H1 (cell line): ENCODE measurements around the gene ZNF837. TPM values are rescaled to one million over a fixed set of nuclear protein-coding genes. Genes with fewer than 3 reads are reported as not detected.

Experiments used
- CTCF ChIA-PET: fragments of 300-600 bp; sonication (Branson Sonifier 250); formaldehyde crosslinking; loops from one replicate; lab custom pipeline; 2021; ENCODE audit not compliant: partially characterized antibody; lab: Charles Lee
- POLR2A ChIA-PET: fragments of 300-600 bp; sonication (Branson Sonifier 250); formaldehyde crosslinking; loops from one replicate; lab custom pipeline; 2021; ENCODE audit warnings: inconsistent platforms; ENCODE audit not compliant: partially characterized antibody; lab: Charles Lee
- DNase-seq, 2 experiments: peaks; one replicate each; pipeline versions ENCODE4 v3.0.0 to v3.0.0-alpha.2; 2010 to 2022; ENCODE audit warnings: low spot score in 2 of 2, low read depth in 1 of 2, mixed read lengths in 1 of 2
- FAIRE-seq: peaks from 2 replicates; lab custom pipeline; 2011; peaks lifted over from hg19 to GRCh38; lab: Jason Lieb, UNC
- H2AFZ ChIP-seq: 2 replicates; pipeline ENCODE4 v1.8.1; 2012; ENCODE audit warnings: low read length, inconsistent platforms
- H2AK5ac ChIP-seq: 2 replicates; pipeline ENCODE4 v1.6.1; 2013; ENCODE audit warnings: low read depth, low read length
- H2BK120ac ChIP-seq: replicated peaks from 2 replicates; pipeline ENCODE3; 2013; ENCODE audit warnings: low read depth, low read length, inconsistent platforms
- H2BK12ac ChIP-seq: 2 replicates; pipeline ENCODE4 v1.6.1; 2013; ENCODE audit warnings: low read depth, low read length
- H2BK15ac ChIP-seq: 2 replicates; pipeline ENCODE4 v1.6.1; 2013; ENCODE audit warnings: low read length
- H2BK20ac ChIP-seq: 2 replicates; pipeline ENCODE4 v1.6.1; 2013; ENCODE audit warnings: low read length
- H2BK5ac ChIP-seq: 2 replicates; pipeline ENCODE4 v1.6.1; 2013; ENCODE audit warnings: low read depth, low read length
- H3K14ac ChIP-seq: 2 replicates; pipeline ENCODE4 v1.6.1; 2013; ENCODE audit warnings: inconsistent platforms; ENCODE audit not compliant: insufficient read length
- H3K18ac ChIP-seq: 2 replicates; pipeline ENCODE4 v1.6.1; 2013; ENCODE audit warnings: low read length; ENCODE audit errors: extremely low read depth
- H3K23ac ChIP-seq: 2 replicates; pipeline ENCODE4 v1.6.1; 2013; ENCODE audit warnings: inconsistent platforms; ENCODE audit not compliant: insufficient read length
- H3K23me2 ChIP-seq: 2 replicates; pipeline ENCODE4 v1.6.1; 2013; ENCODE audit warnings: low read depth, low read length
- H3K27ac ChIP-seq: 2 replicates; pipeline ENCODE4 v1.6.1; 2011; ENCODE audit warnings: low read depth, low read length, inconsistent platforms
- H3K27me3 ChIP-seq, 4 experiments: replicated peaks in 1 of 4; 1 replicate in 1 of 4; 2 replicates in 3 of 4; pipeline versions ENCODE4 v1.6.1 to v1.8.1; 2011 to 2013; ENCODE audit warnings: low read length in 3 of 4, mild to moderate bottlenecking in 3 of 4, inconsistent platforms in 2 of 4, mixed read lengths in 2 of 4, moderate library complexity in 1 of 4; ENCODE audit not compliant: control insufficient read depth in 3 of 4, insufficient read depth in 3 of 4; ENCODE audit errors: extremely low read depth in 1 of 4
- H3K36me3 ChIP-seq, 4 experiments: 2 replicates each; pipeline versions ENCODE4 v1.6.1 to v1.8.1; 2011 to 2013; ENCODE audit warnings: mild to moderate bottlenecking in 4 of 4, low read length in 3 of 4, moderate library complexity in 2 of 4, control low read depth in 1 of 4, inconsistent platforms in 1 of 4; ENCODE audit not compliant: insufficient read depth in 4 of 4, control insufficient read depth in 2 of 4
- H3K4ac ChIP-seq: replicated peaks from 2 replicates; pipeline ENCODE3; 2013; ENCODE audit warnings: low read length, low read depth, mixed read lengths, inconsistent platforms; ENCODE audit not compliant: insufficient read length
- H3K4me1 ChIP-seq, 4 experiments: replicated peaks in 1 of 4; 1 replicate in 1 of 4; 2 replicates in 3 of 4; pipeline versions ENCODE4 v1.6.1 to v1.8.1; 2011 to 2013; ENCODE audit warnings: low read length in 3 of 4, inconsistent platforms in 2 of 4, mixed read lengths in 1 of 4; ENCODE audit not compliant: insufficient read depth in 4 of 4, control insufficient read depth in 3 of 4
- H3K4me2 ChIP-seq, 2 experiments: 2 replicates each; pipeline versions ENCODE4 v1.6.1 to v1.8.1; 2011 to 2013; ENCODE audit warnings: low read depth in 2 of 2, low read length in 2 of 2, control low read depth in 1 of 2, inconsistent platforms in 1 of 2, mild to moderate bottlenecking in 1 of 2; ENCODE audit not compliant: insufficient read depth in 1 of 2
- H3K4me3 ChIP-seq, 4 experiments: fragments of 200-600, 300-600 bp in 1 of 4; sonication (generic), shearing (Covaris generic), sonication (Bioruptor Twin) in 1 of 4; 2 replicates each; pipeline versions ENCODE4 v1.5.1 to v1.8.1; 2011 to 2016; ENCODE audit warnings: low read length in 4 of 4, low read depth in 3 of 4, control low read depth in 2 of 4, inconsistent platforms in 2 of 4, mild to moderate bottlenecking in 2 of 4, mixed read lengths in 1 of 4, moderate library complexity in 1 of 4; ENCODE audit not compliant: insufficient read depth in 2 of 4; ENCODE audit errors: extremely low read depth in 1 of 4
- H3K56ac ChIP-seq: replicated peaks from 2 replicates; pipeline ENCODE3; 2013; ENCODE audit warnings: low read depth, mild to moderate bottlenecking, mixed read lengths, low read length, inconsistent platforms; ENCODE audit not compliant: insufficient read length
- H3K79me1 ChIP-seq: 2 replicates; pipeline ENCODE4 v1.6.1; 2013; ENCODE audit warnings: low read depth, low read length, control low read depth
- H3K79me2 ChIP-seq, 2 experiments: 2 replicates each; pipeline versions ENCODE4 v1.6.1 to v1.8.1; 2012 to 2013; ENCODE audit warnings: low read length in 2 of 2, mild to moderate bottlenecking in 2 of 2, inconsistent platforms in 1 of 2; ENCODE audit not compliant: insufficient read depth in 2 of 2, control insufficient read depth in 1 of 2
- H3K9ac ChIP-seq, 4 experiments: replicated peaks in 1 of 4; 1 replicate in 1 of 4; 2 replicates in 3 of 4; pipeline versions ENCODE4 v1.6.1 to v1.8.1; 2011 to 2013; ENCODE audit warnings: low read depth in 3 of 4, low read length in 3 of 4, control low read depth in 2 of 4, mild to moderate bottlenecking in 2 of 4, moderate library complexity in 2 of 4, inconsistent platforms in 1 of 4; ENCODE audit errors: extremely low read depth in 1 of 4
- H3K9me3 ChIP-seq, 2 experiments: 2 replicates each; pipeline versions ENCODE4 v1.6.1 to v1.8.1; 2012 to 2013; ENCODE audit warnings: mild to moderate bottlenecking in 2 of 2, moderate library complexity in 2 of 2, control low read depth in 1 of 2, inconsistent platforms in 1 of 2, low read depth in 1 of 2, low read length in 1 of 2, mixed read lengths in 1 of 2; ENCODE audit not compliant: insufficient read depth in 2 of 2
- H4K20me1 ChIP-seq, 2 experiments: replicated peaks in 1 of 2; 2 replicates each; pipeline versions ENCODE3 to v1.8.1; 2011 to 2013; ENCODE audit warnings: inconsistent platforms in 2 of 2, low read length in 2 of 2, mild to moderate bottlenecking in 1 of 2; ENCODE audit not compliant: insufficient read depth in 2 of 2, control insufficient read depth in 1 of 2
- H4K5ac ChIP-seq: 2 replicates; pipeline ENCODE4 v1.6.1; 2013; ENCODE audit warnings: low read length, low read depth, mixed read lengths, inconsistent platforms; ENCODE audit not compliant: insufficient read length
- H4K8ac ChIP-seq: 2 replicates; pipeline ENCODE4 v1.8.0; 2013; ENCODE audit warnings: mild to moderate bottlenecking, moderate library complexity, low read length, inconsistent platforms; ENCODE audit not compliant: insufficient read depth; ENCODE audit errors: extremely low read depth
- H4K91ac ChIP-seq: replicated peaks from 2 replicates; pipeline ENCODE3; 2013; ENCODE audit warnings: low read length, mixed read lengths, inconsistent platforms; ENCODE audit not compliant: insufficient read length
- BACH1 ChIP-seq: IDR thresholded peaks from 2 replicates; pipeline ENCODE4 v1.6.1; 2012; ENCODE audit warnings: low read length, improper control_type of control experiment
- CREB1 ChIP-seq: IDR thresholded peaks from 2 replicates; pipeline ENCODE4 v1.6.1; 2012; ENCODE audit warnings: inconsistent platforms
- HDAC2 ChIP-seq, 2 experiments: fragments of 300-600 bp in 1 of 2; sonication (generic) in 1 of 2; IDR thresholded peaks; 2 replicates each; pipeline ENCODE4 v1.6.1; 2011 to 2012; ENCODE audit warnings: low read depth in 2 of 2, low read length in 2 of 2, mild to moderate bottlenecking in 2 of 2, moderate library complexity in 2 of 2, borderline replicate concordance in 1 of 2, inconsistent platforms in 1 of 2
- RFX5 ChIP-seq: IDR thresholded peaks from 2 replicates; pipeline ENCODE4 v1.6.1; 2011; ENCODE audit warnings: low read depth, low read length, improper control_type of control experiment, borderline replicate concordance
- RNF2 ChIP-seq: fragments of 200-900, 300-1000 bp; sonication (generic); IDR thresholded peaks from 2 replicates; pipeline ENCODE4 v1.7.1; 2016; ENCODE audit warnings: borderline replicate concordance, low read depth, mild to moderate bottlenecking, antibody characterized with exemption, low read length; ENCODE audit not compliant: poor library complexity, severe bottlenecking; ENCODE audit errors: missing control alignments
- SIRT6 ChIP-seq: IDR thresholded peaks from one replicate; pipeline ENCODE4 v1.7.1; 2012; ENCODE audit warnings: low read length, inconsistent platforms
- SIX5 ChIP-seq: IDR thresholded peaks from 2 replicates; pipeline ENCODE4 v1.6.1; 2011; ENCODE audit warnings: mild to moderate bottlenecking, low read depth, low read length
- SP4 ChIP-seq: IDR thresholded peaks from 2 replicates; pipeline ENCODE4 v1.6.1; 2012; ENCODE audit warnings: low read length, inconsistent platforms
- WGBS, 2 experiments: shearing (Covaris generic) in 1 of 2; methylation state at CpG; one replicate each; pipeline versions ENCODE4 v1.1.6 to v1.1.7; 2013 to 2015; ENCODE audit warnings: low lambda C conversion rate in 2 of 2, mixed read lengths in 2 of 2, inconsistent platforms in 1 of 2, low coverage in 1 of 2, missing lambda C conversion rate in 1 of 2; ENCODE audit not compliant: insufficient replicate concordance in 2 of 2, insufficient coverage in 1 of 2, insufficient read length in 1 of 2; ENCODE audit errors: extremely low coverage in 1 of 2, missing lambda C conversion rate in 1 of 2; 5-methylcytosine and 5-hydroxymethylcytosine counted together
- polyA plus RNA-seq, 7 experiments: library from polyadenylated mRNA; depleted of rRNA in 3 of 7; stranded (reverse) in 5 of 7; unstranded in 2 of 7; fragments of >200 nt in 5 of 7; fragments of 200-250 nt in 2 of 7; gene quantifications; 1 replicate in 5 of 7; 2 replicates in 1 of 7; 4 replicates in 1 of 7; pipeline versions ENCODE4 v1.2.1 to v1.2.3, GENCODE V29; 2011 to 2013; ENCODE audit warnings: missing spikeins in 2 of 7, mixed read lengths in 2 of 7
- total RNA-seq: library from RNA; stranded (reverse); fragmentation: NEBNext Ultra II Directional; extraction: Animal tissue kit (Norgen Biotek cat#: 25700); gene quantifications from 2 replicates; pipeline ENCODE4 v1.2.1, GENCODE V29; 2021

ZNF837 gene
- total and polyA plus RNA-seq, 2 of the 8 experiments (the other 6 are each of a cell fraction or from before 2014, with no cell fraction given): 1.9 to 3.3 TPM

DNA sequence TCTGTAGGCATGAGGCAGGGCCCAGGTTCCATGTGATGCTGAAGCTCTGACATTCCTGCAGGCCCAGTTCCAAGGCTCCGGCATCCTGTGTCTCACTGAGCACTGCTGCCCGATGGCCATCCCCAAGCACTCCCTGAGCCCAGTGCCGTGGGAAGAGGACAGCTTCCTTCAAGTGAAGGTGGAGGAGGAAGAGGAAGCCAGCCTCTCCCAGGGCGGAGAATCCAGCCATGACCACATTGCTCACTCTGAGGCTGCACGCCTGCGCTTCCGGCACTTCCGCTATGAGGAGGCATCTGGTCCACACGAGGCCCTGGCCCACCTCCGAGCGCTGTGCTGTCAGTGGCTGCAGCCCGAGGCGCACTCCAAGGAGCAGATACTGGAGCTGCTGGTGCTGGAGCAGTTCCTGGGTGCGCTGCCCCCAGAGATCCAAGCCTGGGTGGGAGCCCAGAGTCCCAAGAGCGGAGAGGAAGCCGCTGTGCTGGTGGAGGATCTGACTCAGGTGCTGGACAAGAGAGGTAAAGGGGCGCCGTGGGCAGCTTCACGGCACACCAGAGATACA lies 46.1 kb downstream of the ZNF837 start:
- Histone ChIP-seq H3K23me2 (no peaks in the 10 kb centered on the region), H3K9ac (no peak overlapping the region), H2BK5ac (no peak overlapping the region), H3K27ac (no peak overlapping the region), H4K8ac (no peak overlapping the region), H3K4me3 (no peak overlapping the region), H3K4ac (no peak overlapping the region), H3K36me3 (peaks cover 0 to 9% (median 3%) of the 10 kb centered on the region in 4 experiments; a peak in 3 of 8 replicates), H2BK15ac (no peak overlapping the region), H4K91ac (no peak overlapping the region), H2BK20ac (no peak overlapping the region), H2AK5ac (no peak overlapping the region), H3K4me2 (no peak overlapping the region), H3K79me1 (no peaks in the 10 kb centered on the region), H3K14ac (no peak overlapping the region), H3K27me3 (no peaks in the 10 kb centered on the region), H2BK120ac (no peak overlapping the region), H4K20me1 (peaks cover 3% of the 10 kb centered on the region in 2 experiments), H3K79me2 (no peaks in the 10 kb centered on the region), H4K5ac (no peak overlapping the region), H3K56ac (no peak overlapping the region), H3K18ac (no peak overlapping the region; the same call in 1 of the 2 replicates), H3K9me3 (peaks cover 5 to 6% of the 10 kb centered on the region in 2 experiments; a peak in 2 of 4 replicates), H2AFZ (no peak overlapping the region), H3K4me1 (no peaks in the 10 kb centered on the region), H3K23ac (no peak overlapping the region), H2BK12ac (no peak overlapping the region)
- FAIRE-seq: no peak
- WGBS, 2 experiments: 94% methylated on average over 19 of the region's 19 CpGs; no CpG with 5 or more reads in 1 of the 2 experiments
- ChIA-PET CTCF (interaction anchor here (0.7 to 1.4 kb wide), 5 partner anchors 9 to 39 kb away, joined by 3 to 7 read pairs (median 4); partner anchors contain the start of gene A1BG), POLR2A (interaction anchor here (1.2 to 1.3 kb wide), 3 partner anchors 10 to 106 kb away, joined by 3 to 5 read pairs (median 3); partner anchors contain the start of genes ZNF544 and ZNF584)
- TF ChIP-seq RNF2 (no peak), RFX5 (no peak), SIX5 (no peak), SP4 (no peak), HDAC2 (IDR thresholded peaks at IDR 0.05; ENCODE audit: borderline replicate concordance in 1 of 2, low read depth in 2 of 2, low read length in 2 of 2) (no peak), CREB1 (no peak), BACH1 (no peak), SIRT6 (no peak)
- no peak for DNase-seq
